ES-I3 (cell line): ENCODE data around the gene UNC13D.
"Not testable (repeated sequence)": the region's sequence is repeated elsewhere in the genome, so short reads cannot be mapped to it uniquely, and the experiment has no call there.

Experiments
- H3K36me3 ChIP-seq: 2 replicates; pipeline ENCODE4 v1.6.1; 2013; ENCODE audit warnings: mild to moderate bottlenecking, low read length, control low read depth, moderate library complexity; ENCODE audit not compliant: insufficient read depth
- H3K4me1 ChIP-seq: 2 replicates; pipeline ENCODE4 v1.6.1; 2013; ENCODE audit warnings: mild to moderate bottlenecking, control low read depth, low read length; ENCODE audit not compliant: insufficient read depth
- H3K9ac ChIP-seq: 2 replicates; pipeline ENCODE4 v1.6.1; 2013; ENCODE audit warnings: low read depth, mild to moderate bottlenecking, low read length, moderate library complexity
- H3K9me3 ChIP-seq: 2 replicates; pipeline ENCODE4 v1.6.1; 2013; ENCODE audit warnings: mild to moderate bottlenecking, low read length, moderate library complexity; ENCODE audit not compliant: control insufficient read depth, insufficient read depth

UNC13D gene

GRCh38 chr17:75877752-75878173 lies 33.6 kb upstream of the UNC13D start:
- peaks cover 17% of the 10 kb centered on the region; the same call in 1 of the 2 replicates for H3K4me1 ChIP-seq
- H3K9me3 ChIP-seq: no peaks in the 10 kb centered on the region
- H3K9ac ChIP-seq: peak overlapping the region; percentile 69
- no peaks in the 10 kb centered on the region for H3K36me3 ChIP-seq

- peak overlapping the region; percentile 69 for H3K9ac ChIP-seq
- H3K4me1 ChIP-seq: peaks cover 23% of the 10 kb centered on the region; the same call in 1 of the 2 replicates
- H3K36me3 ChIP-seq: no peaks in the 10 kb centered on the region
- H3K9me3 ChIP-seq: no peaks in the 10 kb centered on the region
Observed at GRCh38 chr17:75876938-75877751, 32.9 kb upstream of the UNC13D start.

DNA sequence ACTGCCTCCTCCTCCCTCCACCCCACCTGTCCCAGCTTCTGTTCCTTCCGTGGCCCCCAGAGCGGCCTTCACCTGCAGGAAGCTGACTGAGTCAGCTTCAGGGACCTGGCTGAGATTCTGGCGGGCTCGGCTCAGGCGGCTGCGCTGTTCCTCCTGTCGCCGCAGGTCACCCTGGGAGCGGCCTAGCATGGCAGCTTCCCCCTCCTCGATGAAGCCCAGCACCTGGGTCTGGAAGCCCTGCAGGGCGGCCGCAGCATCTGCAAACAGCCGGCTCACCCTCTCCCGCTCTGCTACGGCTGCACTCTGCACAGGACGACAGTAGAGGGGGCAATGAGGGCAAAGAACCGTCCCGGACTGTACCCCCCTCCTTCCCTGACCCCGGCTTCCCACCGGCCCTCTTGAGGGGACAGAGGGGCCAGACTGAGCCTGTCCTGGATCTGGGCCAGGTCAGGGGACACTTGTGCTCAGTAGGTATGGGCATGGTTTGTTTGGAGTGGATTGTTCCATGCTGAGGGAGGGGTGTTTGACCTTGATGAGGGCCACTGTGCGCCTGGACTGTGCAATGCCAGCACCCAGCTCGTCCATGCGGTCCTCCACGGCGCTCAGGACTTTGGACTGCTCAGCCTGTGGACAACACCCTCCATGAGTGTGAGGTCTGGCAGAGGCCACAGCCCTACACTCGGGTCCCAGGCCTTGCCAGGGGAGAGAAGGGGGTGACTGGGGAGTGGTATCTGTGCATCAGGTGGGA lies 32.2 kb upstream of the UNC13D start:
- no peaks in the 10 kb centered on the region for H3K36me3 ChIP-seq
- H3K4me1 ChIP-seq: peaks cover 23% of the 10 kb centered on the region; the same call in 1 of the 2 replicates
- H3K9me3 ChIP-seq: no peaks in the 10 kb centered on the region
- peak overlapping the region; percentile 69; the same call in 1 of the 2 replicates for H3K9ac ChIP-seq

- no peaks in the 10 kb centered on the region for H3K36me3 ChIP-seq
- peaks cover 23% of the 10 kb centered on the region; the same call in 1 of the 2 replicates for H3K4me1 ChIP-seq
- H3K9ac ChIP-seq: no peak overlapping the region
- no peaks in the 10 kb centered on the region for H3K9me3 ChIP-seq
Observed at GRCh38 chr17:75875940-75876189, 31.7 kb upstream of the UNC13D start.

DNA sequence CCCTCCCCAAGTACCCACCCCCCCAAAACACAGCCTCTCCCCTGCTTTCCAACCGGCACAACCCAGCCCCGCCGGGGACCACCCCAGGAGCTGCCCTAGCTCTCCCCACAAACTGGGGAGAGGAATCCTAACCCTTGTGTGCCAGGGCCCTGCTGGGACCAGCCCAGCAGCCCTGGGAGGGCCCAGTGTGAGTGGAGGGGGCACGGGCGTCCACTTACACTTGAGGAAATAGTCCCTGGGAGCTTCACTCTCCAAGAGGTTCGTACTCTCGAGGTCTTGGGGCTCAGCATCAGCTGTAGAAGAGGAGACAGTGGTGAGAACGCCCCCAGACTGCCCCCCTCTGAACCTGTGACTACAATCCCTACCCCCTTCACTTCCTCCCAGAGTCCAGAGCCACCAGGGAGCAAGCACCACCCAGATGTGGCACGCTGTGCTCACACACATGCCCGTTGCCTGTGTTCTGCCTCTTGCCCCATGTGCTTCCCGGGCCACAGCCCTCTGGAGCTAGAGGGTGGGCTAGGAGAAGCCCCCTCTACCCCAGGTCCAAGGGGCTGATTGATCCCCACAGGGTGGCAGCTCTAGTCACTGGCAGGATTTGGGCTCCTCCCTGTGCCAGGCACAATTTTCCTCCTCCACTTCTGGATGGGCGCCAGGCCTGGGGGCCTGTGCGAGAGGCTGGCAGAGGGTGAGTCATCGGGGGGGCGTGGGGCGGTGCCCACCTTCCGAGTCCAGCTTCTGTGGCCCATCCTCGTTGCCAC lies 31.2 kb upstream of the UNC13D start:
- Histone ChIP-seq H3K36me3 (no peaks in the 10 kb centered on the region), H3K4me1 (peaks cover 26% of the 10 kb centered on the region; the same call in 1 of the 2 replicates), H3K9me3 (no peaks in the 10 kb centered on the region), H3K9ac (no peak overlapping the region)

GRCh38 chr17:75874323-75875181 lies 30.3 kb upstream of the UNC13D start:
- H3K4me1 ChIP-seq: peaks cover 29% of the 10 kb centered on the region; the same call in 1 of the 2 replicates

DNA sequence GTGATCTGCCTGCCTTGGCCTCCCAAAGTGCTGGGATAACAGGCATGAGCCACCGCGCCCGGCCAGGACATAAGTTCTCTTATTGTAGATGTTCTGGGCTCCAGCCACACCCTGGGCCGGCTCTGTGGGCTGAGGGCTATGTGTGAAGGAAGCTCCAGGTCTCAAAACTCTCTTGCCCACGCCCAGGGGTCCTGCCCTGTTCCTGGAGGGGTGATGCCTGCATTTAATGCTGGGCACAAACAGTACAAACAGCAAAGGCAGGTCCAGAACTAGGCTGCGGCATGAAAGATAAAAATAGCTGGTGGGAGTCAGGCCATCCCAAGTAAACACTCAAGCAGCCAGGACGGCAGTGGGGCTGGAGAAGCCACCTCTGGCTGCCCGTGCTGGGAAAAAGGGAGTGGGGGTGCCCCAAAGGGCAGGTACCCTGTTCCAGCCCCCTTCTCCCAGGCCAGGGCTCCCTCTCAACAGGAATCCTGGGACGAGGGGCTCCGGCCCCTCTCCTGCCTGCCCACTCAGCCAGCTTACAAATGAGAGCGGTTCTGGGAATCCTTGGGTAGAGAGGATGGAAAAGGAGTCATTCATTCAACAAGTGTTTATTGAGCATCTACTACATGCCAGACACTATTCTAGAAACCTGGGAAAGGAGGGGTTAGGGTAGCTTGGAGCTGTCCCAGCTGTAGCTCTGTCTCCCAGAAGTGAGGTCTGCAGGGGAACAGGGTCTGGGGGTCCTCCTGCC lies 29.6 kb upstream of the UNC13D start:
- H3K9me3 ChIP-seq: no peaks in the 10 kb centered on the region
- H3K36me3 ChIP-seq: no peaks in the 10 kb centered on the region
- peaks cover 34% of the 10 kb centered on the region for H3K4me1 ChIP-seq
- H3K9ac ChIP-seq: no peak overlapping the region

More at GRCh38 chr17:75874323-75875181, 30.3 kb upstream of the UNC13D start:
- Histone ChIP-seq H3K9me3 (no peaks in the 10 kb centered on the region), H3K9ac (no peak overlapping the region), H3K36me3 (no peaks in the 10 kb centered on the region)

DNA sequence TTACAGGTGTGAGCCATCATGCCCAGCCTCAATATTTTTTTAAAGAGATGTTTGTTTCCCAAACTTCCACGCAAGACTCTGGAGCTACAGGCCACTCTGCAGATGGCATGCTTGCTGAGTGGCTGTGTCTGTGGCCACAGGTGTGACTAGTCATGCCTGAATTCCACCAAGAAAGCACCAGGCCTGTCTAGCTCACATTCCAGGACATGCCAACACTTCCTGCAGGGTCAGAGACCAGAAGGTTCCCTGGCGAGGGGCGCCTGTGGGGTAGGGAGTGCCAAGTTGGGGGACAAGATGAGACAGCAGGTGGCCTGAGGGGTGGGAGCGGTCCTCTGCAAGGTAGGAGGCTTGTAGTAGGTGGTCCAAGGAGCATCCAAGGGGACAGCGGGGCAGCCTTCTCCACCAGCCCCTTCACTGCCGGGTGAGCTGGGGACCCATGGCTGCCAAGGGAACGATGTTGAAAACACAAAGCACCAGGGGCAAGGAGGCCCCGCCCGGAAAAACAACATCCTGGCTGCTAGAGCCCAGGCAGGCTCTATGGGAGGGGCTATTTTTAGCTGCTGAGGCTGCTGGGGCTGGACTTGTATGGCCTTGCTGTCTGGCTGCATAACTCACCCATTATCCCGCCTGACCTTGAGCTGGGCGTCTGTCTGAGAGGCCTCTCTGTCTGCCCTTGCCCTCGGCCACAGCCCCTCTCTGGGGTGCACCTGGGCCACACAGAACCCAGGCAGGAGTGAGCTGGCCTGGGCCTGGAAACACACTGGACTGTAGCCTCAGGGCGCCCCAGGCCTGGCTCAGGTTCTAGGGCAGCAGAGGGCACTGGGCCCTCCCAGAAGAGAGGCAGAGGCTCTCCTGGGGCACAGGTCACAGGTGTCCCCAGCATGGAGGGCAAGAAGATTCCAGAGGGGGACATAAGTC lies 28.5 kb upstream of the UNC13D start:
- Histone ChIP-seq H3K36me3 (no peaks in the 10 kb centered on the region), H3K4me1 (peaks cover 34% of the 10 kb centered on the region), H3K9me3 (no peaks in the 10 kb centered on the region), H3K9ac (no peak overlapping the region)

GRCh38 chr17:75870228-75870627 lies 26.0 kb upstream of the UNC13D start:
- peaks cover 21% of the 10 kb centered on the region for H3K4me1 ChIP-seq
- not testable (repeated sequence) for H3K9ac ChIP-seq, H3K36me3 ChIP-seq, H3K9me3 ChIP-seq

DNA sequence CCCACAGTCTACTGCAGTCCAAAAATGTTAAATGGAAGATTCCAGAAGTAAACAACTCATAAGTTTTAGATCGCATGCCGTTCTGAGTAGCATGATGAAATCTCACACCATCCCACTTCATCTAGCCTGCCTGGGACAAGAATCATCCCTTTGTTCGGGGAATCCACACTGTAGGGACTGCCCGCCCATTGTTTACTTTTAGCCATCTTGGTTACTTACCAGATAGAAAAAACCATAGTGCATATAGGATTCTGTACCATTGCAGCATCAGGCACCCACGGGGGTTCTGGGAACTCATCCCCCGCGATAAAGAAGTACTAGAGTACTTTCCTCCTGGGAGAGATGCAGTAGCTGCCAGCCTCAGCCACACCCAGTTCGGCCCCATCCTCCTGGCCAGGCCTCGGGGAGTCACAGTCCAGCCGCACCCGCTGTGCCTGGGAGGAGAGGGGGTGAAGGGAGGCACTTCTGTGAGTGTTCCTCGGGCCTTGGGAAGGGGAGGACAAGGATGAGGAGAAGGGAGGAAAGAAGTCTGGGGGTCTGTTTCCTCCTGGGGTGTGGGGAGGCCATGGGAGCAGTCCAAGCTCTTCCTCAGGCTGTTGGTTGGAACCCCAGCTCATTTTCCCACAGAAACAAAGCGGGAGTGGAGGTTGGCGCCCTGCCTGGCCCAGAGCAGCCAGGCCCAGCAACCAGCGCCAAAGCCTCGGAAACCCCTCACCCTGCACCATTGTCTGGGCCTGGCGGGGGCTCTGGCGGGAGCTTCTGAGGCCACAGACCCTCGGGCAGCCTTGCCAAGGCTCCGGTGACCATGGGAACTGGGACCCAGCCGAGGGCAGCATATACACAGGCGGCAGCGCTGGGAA lies 25.3 kb upstream of the UNC13D start:
- H3K36me3 ChIP-seq: no peaks in the 10 kb centered on the region
- H3K9me3 ChIP-seq: no peaks in the 10 kb centered on the region
- H3K9ac ChIP-seq: no peak overlapping the region
- H3K4me1 ChIP-seq: peaks cover 24% of the 10 kb centered on the region

- H3K4me1 ChIP-seq: peaks cover 28% of the 10 kb centered on the region
- not testable (repeated sequence) for H3K9me3 ChIP-seq, H3K9ac ChIP-seq, H3K36me3 ChIP-seq
Observed at GRCh38 chr17:75868730-75869281, 24.6 kb upstream of the UNC13D start.
